ENCODE data around the gene NIPA2. TPM values are rescaled to one million over a fixed set of nuclear protein-coding genes. Genes with fewer than 3 reads are reported as not detected.

The NIPA2 gene
- total RNA-seq, 1 experiment from 2014 or later: 89.4 TPM

DNA sequence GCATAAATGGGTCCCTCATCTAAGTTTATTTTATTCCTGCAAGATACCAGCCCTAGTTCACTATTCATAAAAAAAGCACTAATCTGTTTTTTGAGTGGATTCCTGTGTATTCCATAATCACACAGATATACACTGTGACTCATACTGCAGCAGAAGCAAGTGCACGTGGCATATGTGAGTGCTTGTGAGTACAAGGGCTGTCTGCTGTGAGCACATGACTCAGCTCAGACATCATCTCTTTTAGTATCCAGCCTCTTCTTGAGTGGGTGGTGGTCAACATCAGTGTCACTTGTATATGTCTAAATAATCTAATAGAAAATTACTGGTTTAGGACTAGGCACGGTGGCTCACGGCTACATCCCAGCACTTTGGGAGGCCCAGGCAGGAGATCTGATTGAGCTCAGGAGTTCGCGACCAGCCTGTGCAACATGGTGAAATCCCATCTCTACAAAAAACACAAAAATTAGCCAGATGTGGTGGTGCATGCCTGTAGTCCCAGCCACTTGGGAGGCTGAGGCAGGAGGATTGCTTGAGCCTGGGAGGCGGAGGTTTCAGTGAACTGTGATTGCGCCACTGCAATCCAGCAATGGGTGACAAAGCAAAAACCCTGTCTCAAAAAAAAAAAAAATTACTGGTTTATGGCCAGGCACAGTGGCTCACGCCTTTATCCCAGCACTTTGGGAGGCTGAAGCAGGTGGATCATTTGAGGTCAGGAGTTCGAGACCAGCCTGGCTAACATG, 49.8 kb downstream of the NIPA2 start:
- Histone ChIP-seq H3K27me3 (replicated peaks; ENCODE audit: control insufficient read depth, insufficient read depth, low read length) (no peaks in the 10 kb centered on the region), H3K4me3 (ENCODE audit: low read depth, low read length) (no peak overlapping the region), H3K9me3 (no peaks in the 10 kb centered on the region), H3K36me3 (ENCODE audit: control insufficient read depth, insufficient read depth, low read length) (no peaks in the 10 kb centered on the region), H3K4me1 (peaks cover 33% of the 10 kb centered on the region)
- no TSS peak for BruUV-seq (replicated peaks)
- Mint-ChIP-seq H3K4me3 (ENCODE audit: unreplicated experiment) (no peak overlapping the region), H3K27ac (ENCODE audit: unreplicated experiment) (no peak overlapping the region), H3K27me3 (ENCODE audit: insufficient read depth, unreplicated experiment) (no peaks in the 10 kb centered on the region), H3K36me3 (ENCODE audit: insufficient read depth, unreplicated experiment) (peaks cover 85% of the 10 kb centered on the region), H3K4me1 (ENCODE audit: low read depth, unreplicated experiment) (peaks cover 33% of the 10 kb centered on the region), H3K9me3 (ENCODE audit: unreplicated experiment) (peaks cover 9% of the 10 kb centered on the region)
- intact Hi-C loops (cut with micrococcal nuclease; ENCODE audit: unreplicated experiment): no loop called here
- TF ChIP-seq CTCF (IDR thresholded peaks at IDR 0.05; ENCODE audit: insufficient read depth in 1 of 2, low read depth in 1 of 2, low read length in 1 of 2, severe bottlenecking in 1 of 2, unreplicated experiment in 1 of 2): no peak
- no peak for DNase-seq
- ChIA-PET POLR2A (no interaction called here), CTCF (no interaction called here)

DNA sequence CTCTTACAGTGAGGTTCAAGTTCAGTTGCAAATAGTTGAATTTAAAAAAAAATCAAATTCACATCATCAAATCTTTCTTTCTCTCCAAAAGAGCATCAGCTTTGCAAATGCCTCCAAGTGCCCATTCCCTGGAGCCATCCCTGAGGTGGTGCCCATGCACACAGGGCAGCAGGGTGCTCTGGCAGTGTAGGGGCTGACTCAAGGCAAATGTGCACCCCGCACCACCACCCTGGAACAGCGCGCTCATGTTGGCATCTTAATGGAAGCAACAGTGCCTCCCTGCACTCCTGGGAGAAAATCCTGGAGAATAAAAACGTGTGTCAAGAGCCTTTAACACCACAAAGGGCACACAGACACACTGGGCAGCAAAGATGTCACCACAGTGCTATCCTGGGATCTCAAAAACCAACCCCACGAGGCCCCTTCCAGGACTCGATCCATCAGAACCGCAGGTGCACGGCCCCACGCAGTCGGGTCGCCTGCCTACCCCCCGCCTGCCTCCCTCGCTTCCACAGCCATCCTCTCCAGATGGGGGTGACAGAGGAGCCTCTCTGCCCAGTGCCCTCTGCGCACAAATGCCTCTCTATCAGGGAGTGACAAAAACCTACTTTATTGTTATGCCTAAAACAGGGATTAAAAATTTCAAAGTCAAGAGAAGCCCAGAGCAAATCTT, 50.8 kb downstream of the NIPA2 start:
- H3K27me3 Mint-ChIP-seq (ENCODE audit: insufficient read depth, unreplicated experiment): no peaks in the 10 kb centered on the region

DNA sequence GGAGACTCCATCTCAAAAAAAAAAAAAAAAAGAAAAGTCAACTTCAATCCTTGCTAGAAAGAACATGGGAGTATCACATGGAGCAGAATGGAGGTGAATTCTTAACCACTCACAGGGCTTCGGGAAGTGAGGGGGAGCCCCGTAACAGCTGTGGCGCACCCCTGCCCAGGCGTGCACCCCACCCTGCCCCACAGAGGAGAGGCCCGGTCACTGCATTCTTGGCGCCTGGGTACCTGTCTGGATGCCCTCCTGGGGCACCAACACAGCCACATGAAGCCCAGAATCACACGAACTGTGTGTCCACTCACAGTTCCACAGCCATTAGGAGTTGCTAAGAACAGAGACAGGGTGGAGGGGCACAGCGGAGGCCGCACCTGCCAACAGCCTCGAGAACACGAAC, 51.8 kb downstream of the NIPA2 start:
- Histone ChIP-seq H3K4me1 (peaks cover 31% of the 10 kb centered on the region), H3K36me3 (ENCODE audit: control insufficient read depth, insufficient read depth, low read length) (no peaks in the 10 kb centered on the region), H3K9me3 (no peaks in the 10 kb centered on the region), H3K4me3 (ENCODE audit: low read depth, low read length) (no peak overlapping the region), H3K27me3 (replicated peaks; ENCODE audit: control insufficient read depth, insufficient read depth, low read length) (no peaks in the 10 kb centered on the region)
- peaks cover 30% of the 10 kb centered on the region for H3K4me1 Mint-ChIP-seq (ENCODE audit: low read depth, unreplicated experiment)
- H3K4me3 Mint-ChIP-seq (ENCODE audit: unreplicated experiment): no peak overlapping the region
- no peak for TF ChIP-seq CTCF (IDR thresholded peaks at IDR 0.05; ENCODE audit: insufficient read depth in 1 of 2, low read depth in 1 of 2, low read length in 1 of 2, severe bottlenecking in 1 of 2, unreplicated experiment in 1 of 2)
- H3K27ac Mint-ChIP-seq (ENCODE audit: unreplicated experiment): no peak overlapping the region
- H3K9me3 Mint-ChIP-seq (ENCODE audit: unreplicated experiment): peaks cover 8% of the 10 kb centered on the region
- ChIA-PET POLR2A (no interaction called here), CTCF (no interaction called here)
- H3K36me3 Mint-ChIP-seq (ENCODE audit: insufficient read depth, unreplicated experiment): peaks cover 92% of the 10 kb centered on the region
- DNase-seq: no peak
- intact Hi-C loops (cut with micrococcal nuclease; ENCODE audit: unreplicated experiment): loop anchor here (5.0 to 10.0 kb wide), 3 partner anchors 45 to 147 kb away; partner anchors contain the start of genes NIPA1 and TUBGCP5
- BruUV-seq (replicated peaks): no TSS peak
- H3K27me3 Mint-ChIP-seq (ENCODE audit: insufficient read depth, unreplicated experiment): no peaks in the 10 kb centered on the region

More for the DNA sequence above, 50.8 kb downstream of the NIPA2 start:
- Histone ChIP-seq H3K36me3 (ENCODE audit: control insufficient read depth, insufficient read depth, low read length) (no peaks in the 10 kb centered on the region), H3K27me3 (replicated peaks; ENCODE audit: control insufficient read depth, insufficient read depth, low read length) (no peaks in the 10 kb centered on the region), H3K9me3 (no peaks in the 10 kb centered on the region), H3K4me3 (ENCODE audit: low read depth, low read length) (no peak overlapping the region), H3K4me1 (peaks cover 35% of the 10 kb centered on the region)
- intact Hi-C loops (cut with micrococcal nuclease; ENCODE audit: unreplicated experiment): no loop called here
- CTCF ChIA-PET: no interaction called here
- TF ChIP-seq CTCF (IDR thresholded peaks at IDR 0.05; ENCODE audit: insufficient read depth in 1 of 2, low read depth in 1 of 2, low read length in 1 of 2, severe bottlenecking in 1 of 2, unreplicated experiment in 1 of 2): no peak
- no peak overlapping the region for H3K27ac Mint-ChIP-seq (ENCODE audit: unreplicated experiment)
- DNase-seq: no peak
- BruUV-seq (replicated peaks): no TSS peak
- H3K4me3 Mint-ChIP-seq (ENCODE audit: unreplicated experiment): no peak overlapping the region
- H3K36me3 Mint-ChIP-seq (ENCODE audit: insufficient read depth, unreplicated experiment): peaks cover 88% of the 10 kb centered on the region
- peaks cover 9% of the 10 kb centered on the region for H3K9me3 Mint-ChIP-seq (ENCODE audit: unreplicated experiment)
- H3K4me1 Mint-ChIP-seq (ENCODE audit: low read depth, unreplicated experiment): peaks cover 33% of the 10 kb centered on the region
- POLR2A ChIA-PET: no interaction called here
